IMR-90 (cell line): Measurements from ENCODE around the gene CEACAM7. TPM values are rescaled to one million over a fixed set of nuclear protein-coding genes. Genes with fewer than 3 reads are reported as not detected.

ENCODE experiments used
- ATAC-seq: fragments of 200-7000 bp; cut with Tn5 transposase; 2 replicates; pipeline ENCODE4 v1.9.1; 2020; ENCODE audit warnings: low read depth, mild to moderate bottlenecking, moderate library complexity
- BruUV-seq: library from RNA; stranded (reverse); fragments of 400-500 nt; replicated peaks from 2 replicates; lab custom pipeline; 2021; lab: Mats Ljungman, UMichigan
- CTCF ChIA-PET: fragments of 300-600 bp; formaldehyde crosslinking; extraction: SDS; loops from one replicate; lab custom pipeline; 2021; ENCODE audit warnings: antibody characterized with exemption; lab: Yijun Ruan, JAX
- POLR2A ChIA-PET: fragments of 300-600 bp; sonication (Branson Sonifier 250); formaldehyde crosslinking; loops from one replicate; lab custom pipeline; 2022; ENCODE audit warnings: antibody characterized with exemption; ENCODE audit not compliant: unreplicated experiment; lab: Charles Lee
- DNase-seq: peaks from one replicate; pipeline ENCODE4 v3.0.0; 2013
- H2AFZ ChIP-seq: replicated peaks from 2 replicates; pipeline ENCODE3; 2013; ENCODE audit warnings: low read length, mild to moderate bottlenecking; ENCODE audit not compliant: poor library complexity
- H2AK5ac ChIP-seq: 2 replicates; pipeline ENCODE4 v1.6.1; 2013; ENCODE audit warnings: low read depth, low read length, inconsistent platforms
- H2AK9ac ChIP-seq: replicated peaks from 2 replicates; pipeline ENCODE3; 2013; ENCODE audit warnings: mild to moderate bottlenecking, low read depth, low read length, moderate library complexity; ENCODE audit not compliant: poor library complexity
- H2BK120ac ChIP-seq: 2 replicates; pipeline ENCODE4 v1.6.1; 2013; ENCODE audit warnings: low read depth, low read length, inconsistent platforms
- H2BK15ac ChIP-seq: 3 replicates; pipeline ENCODE4 v1.6.1; 2013; ENCODE audit warnings: low read depth, low read length, inconsistent platforms
- H2BK20ac ChIP-seq: 2 replicates; pipeline ENCODE4 v1.6.1; 2013; ENCODE audit warnings: low read depth, mild to moderate bottlenecking, inconsistent platforms, low read length, moderate library complexity
- H2BK5ac ChIP-seq: 2 replicates; pipeline ENCODE4 v1.6.1; 2013; ENCODE audit warnings: mild to moderate bottlenecking, low read depth, low read length, inconsistent platforms; ENCODE audit not compliant: poor library complexity, severe bottlenecking
- H3K14ac ChIP-seq: replicated peaks from 2 replicates; pipeline ENCODE4 v1.6.1; 2013; ENCODE audit warnings: low read depth, low read length, inconsistent platforms
- H3K18ac ChIP-seq: 2 replicates; pipeline ENCODE4 v1.6.1; 2013; ENCODE audit warnings: low read depth, low read length, control low read depth
- H3K23ac ChIP-seq: 2 replicates; pipeline ENCODE4 v1.6.1; 2013; ENCODE audit warnings: low read depth, low read length, inconsistent platforms
- H3K27ac ChIP-seq: 2 replicates; pipeline ENCODE4 v1.5.1; 2013; ENCODE audit warnings: mild to moderate bottlenecking, control low read depth, low read length; ENCODE audit not compliant: insufficient read depth
- H3K27me3 ChIP-seq: 2 replicates; pipeline ENCODE4 v1.6.1; 2013; ENCODE audit warnings: low read length; ENCODE audit not compliant: control insufficient read depth, insufficient read depth
- H3K36me3 ChIP-seq: 2 replicates; pipeline ENCODE4 v1.6.1; 2013; ENCODE audit warnings: low read length, mixed read lengths; ENCODE audit not compliant: control insufficient read depth, insufficient read depth
- H3K4ac ChIP-seq: 2 replicates; pipeline ENCODE4 v1.6.1; 2013; ENCODE audit warnings: low read depth, low read length, inconsistent platforms
- H3K4me1 ChIP-seq: 2 replicates; pipeline ENCODE4 v1.6.1; 2013; ENCODE audit warnings: low read length, mixed read lengths; ENCODE audit not compliant: control insufficient read depth, insufficient read depth
- H3K4me2 ChIP-seq: 2 replicates; pipeline ENCODE4 v1.6.1; 2013; ENCODE audit warnings: low read depth, mild to moderate bottlenecking, control low read depth, low read length, moderate library complexity
- H3K4me3 ChIP-seq: 2 replicates; pipeline ENCODE4 v1.5.1; 2013; ENCODE audit warnings: low read depth, mild to moderate bottlenecking, control low read depth, low read length, moderate library complexity; ENCODE audit not compliant: insufficient read depth
- H3K56ac ChIP-seq: 2 replicates; pipeline ENCODE4 v1.6.1; 2013; ENCODE audit warnings: low read length, inconsistent platforms; ENCODE audit not compliant: insufficient read depth; ENCODE audit errors: extremely low read depth
- H3K79me1 ChIP-seq, 2 experiments: 2 replicates each; pipeline ENCODE4 v1.6.1; 2013; ENCODE audit warnings: low read length in 2 of 2, inconsistent platforms in 1 of 2, low read depth in 1 of 2
- H3K9ac ChIP-seq: 2 replicates; pipeline ENCODE4 v1.6.1; 2013; ENCODE audit warnings: low read depth, low read length, control low read depth
- H3K9me1 ChIP-seq: 2 replicates; pipeline ENCODE4 v1.6.1; 2013; ENCODE audit warnings: low read length, inconsistent platforms; ENCODE audit not compliant: insufficient read depth
- H3K9me3 ChIP-seq: 2 replicates; pipeline ENCODE4 v1.6.1; 2013; ENCODE audit warnings: low read length; ENCODE audit not compliant: control insufficient read depth, insufficient read depth
- H4K20me1 ChIP-seq: 2 replicates; pipeline ENCODE4 v1.6.1; 2013; ENCODE audit warnings: low read length, inconsistent platforms; ENCODE audit not compliant: insufficient read depth
- H4K5ac ChIP-seq: 2 replicates; pipeline ENCODE4 v1.6.1; 2013; ENCODE audit warnings: mild to moderate bottlenecking, low read depth, low read length, control low read depth
- H4K8ac ChIP-seq, 2 experiments: 2 replicates each; pipeline ENCODE4 v1.6.1; 2013; ENCODE audit warnings: low read depth in 2 of 2, low read length in 2 of 2, control low read depth in 1 of 2, inconsistent platforms in 1 of 2
- H4K91ac ChIP-seq: 2 replicates; pipeline ENCODE4 v1.6.1; 2013; ENCODE audit warnings: low read depth, low read length, inconsistent platforms; ENCODE audit not compliant: insufficient read depth
- BHLHE40 ChIP-seq: fragments of 150-350 bp; IDR thresholded peaks from 2 replicates; pipeline ENCODE4 v1.6.1; 2016; ENCODE audit warnings: mild to moderate bottlenecking, low read depth, low read length
- CEBPB ChIP-seq: IDR thresholded peaks from 2 replicates; pipeline ENCODE4 v1.6.1; 2012; ENCODE audit warnings: low read depth, low read length, improper control_type of control experiment
- CHD1 ChIP-seq: IDR thresholded peaks from 2 replicates; pipeline ENCODE4 v1.6.1; 2012; ENCODE audit warnings: low read depth, low read length, improper control_type of control experiment
- CTCF ChIP-seq: conservative IDR thresholded peaks from 2 replicates; pipeline ENCODE4 v1.5.1; 2012; ENCODE audit warnings: mild to moderate bottlenecking, low read depth, low read length, improper control_type of control experiment
- ELK1 ChIP-seq: fragments of 150-350 bp; IDR thresholded peaks from 2 replicates; pipeline ENCODE4 v1.6.1; 2016; ENCODE audit warnings: low read depth, mild to moderate bottlenecking, low read length, moderate library complexity, borderline replicate concordance
- FOS ChIP-seq: fragments of 150-350 bp; IDR thresholded peaks from 2 replicates; pipeline ENCODE4 v1.6.1; 2016; ENCODE audit warnings: low read depth, low read length
- MAFK ChIP-seq: IDR thresholded peaks from 2 replicates; pipeline ENCODE4 v1.6.1; 2012; ENCODE audit warnings: low read depth, low read length, improper control_type of control experiment
- MAZ ChIP-seq: IDR thresholded peaks from 2 replicates; pipeline ENCODE4 v1.6.1; 2012; ENCODE audit warnings: low read depth, mild to moderate bottlenecking, low read length, improper control_type of control experiment, moderate library complexity, borderline replicate concordance
- MXI1 ChIP-seq: IDR thresholded peaks from 2 replicates; pipeline ENCODE4 v1.6.1; 2012; ENCODE audit warnings: low read depth, mild to moderate bottlenecking, low read length, moderate library complexity, borderline replicate concordance
- NFE2L2 ChIP-seq: fragments of 150-350 bp; IDR thresholded peaks from 2 replicates; pipeline ENCODE4 v1.6.1; 2016; ENCODE audit warnings: low read depth, mild to moderate bottlenecking, low read length
- POLR2A ChIP-seq: IDR thresholded peaks from 2 replicates; pipeline ENCODE4 v1.6.1; 2012; ENCODE audit warnings: mild to moderate bottlenecking, low read depth, low read length
- RAD21 ChIP-seq: IDR thresholded peaks from 2 replicates; pipeline ENCODE4 v1.6.1; 2012; ENCODE audit warnings: low read length, improper control_type of control experiment
- RCOR1 ChIP-seq: IDR thresholded peaks from 2 replicates; pipeline ENCODE4 v1.6.1; 2012; ENCODE audit warnings: mild to moderate bottlenecking, low read length, improper control_type of control experiment; ENCODE audit not compliant: insufficient replicate concordance
- RFX5 ChIP-seq: IDR thresholded peaks from 2 replicates; pipeline ENCODE4 v1.8.0; 2012; ENCODE audit warnings: low read depth, mild to moderate bottlenecking, low read length, moderate library complexity
- SMC3 ChIP-seq: fragments of 150-350 bp; IDR thresholded peaks from 2 replicates; pipeline ENCODE4 v1.6.1; 2016; ENCODE audit warnings: low read depth, mild to moderate bottlenecking, antibody characterized with exemption, low read length, moderate library complexity
- USF2 ChIP-seq: fragments of 150-350 bp; IDR thresholded peaks from 2 replicates; pipeline ENCODE4 v1.6.1; 2017; ENCODE audit warnings: mild to moderate bottlenecking, antibody characterized with exemption, low read length, low read depth
- dilution Hi-C: fragments of 300-500 bp; cut with HindIII; formaldehyde crosslinking; loops from one replicate; pipeline ENCODE4 v1.14.3; 2018; ENCODE audit warnings: low sequenced_read_pairs; ENCODE audit not compliant: unreplicated experiment
- in situ Hi-C: fragments of 300-500 bp; cut with MboI; formaldehyde crosslinking; loops from 3 replicates; pipeline ENCODE4 v1.14.3; 2019; ENCODE audit warnings: low sequenced_read_pairs, inconsistent platforms, mixed read lengths
- intact Hi-C: fragments of 100-400 bp; cut with micrococcal nuclease; formaldehyde crosslinking; loops from 2 replicates; pipeline ENCODE4 v1.10.0; 2022
- polyA plus RNA-seq, 3 experiments: library from polyadenylated mRNA; depleted of rRNA; stranded (reverse); fragments of >200 nt; gene quantifications; 2 replicates each; pipeline ENCODE4 v1.2.3, GENCODE V29; 2012; ENCODE audit warnings: low replicate concordance in 1 of 3
- total RNA-seq: library from RNA; depleted of rRNA; stranded (reverse); fragments of >200 nt; gene quantifications from 2 replicates; pipeline ENCODE4 v1.2.3, GENCODE V29; 2012

Gene CEACAM7
- total and polyA plus RNA-seq, 2 of the 4 experiments (the other 2 are of a cell fraction): not detected

GRCh38 chr19:41670755-41671154 lies 17.3 kb downstream of the CEACAM7 start:
- no peaks in the 10 kb centered on the region for H3K27me3 ChIP-seq
- no peak overlapping the region for H3K4me3 ChIP-seq
- no peaks in the 10 kb centered on the region for H3K36me3 ChIP-seq
- H3K79me1 ChIP-seq: no peaks in the 10 kb centered on the region
- no peak overlapping the region for H2BK120ac ChIP-seq
- no TSS peak for BruUV-seq
- H2AFZ ChIP-seq: no peak overlapping the region
- H3K9me1 ChIP-seq: no peaks in the 10 kb centered on the region
- H4K20me1 ChIP-seq: no peaks in the 10 kb centered on the region
- no peak overlapping the region for H2AK9ac ChIP-seq
- TF ChIP-seq MAFK: no peak
- no peak for TF ChIP-seq USF2
- TF ChIP-seq RAD21: no peak
- TF ChIP-seq SMC3: no peak
- TF ChIP-seq FOS: no peak
- no peak for TF ChIP-seq CEBPB
- no peak for TF ChIP-seq RCOR1
- TF ChIP-seq CTCF: no peak
- TF ChIP-seq ELK1: no peak
- no peak for TF ChIP-seq BHLHE40
- no peak for TF ChIP-seq CHD1
- TF ChIP-seq MAZ: no peak
- no peak for TF ChIP-seq NFE2L2
- no peak for TF ChIP-seq MXI1
- no peak for TF ChIP-seq RFX5
- TF ChIP-seq POLR2A: no peak
- POLR2A ChIA-PET: no interaction called here
- H3K14ac ChIP-seq: no peak overlapping the region
- no peak overlapping the region for H3K4me2 ChIP-seq
- H3K27ac ChIP-seq: no peak overlapping the region
- H3K9ac ChIP-seq: no peak overlapping the region
- no peak overlapping the region for H3K4ac ChIP-seq
- in situ Hi-C loops: no loop called here
- intact Hi-C loops: no loop called here
- CTCF ChIA-PET: no interaction called here
- H2BK20ac ChIP-seq: no peak overlapping the region
- H4K8ac ChIP-seq: no peak overlapping the region
- H4K91ac ChIP-seq: no peak overlapping the region
- H3K23ac ChIP-seq: no peak overlapping the region
- no peak overlapping the region for H2AK5ac ChIP-seq
- no peak for ATAC-seq
- no peak overlapping the region for H3K18ac ChIP-seq
- no peak overlapping the region for H3K56ac ChIP-seq
- DNase-seq: no peak
- dilution Hi-C loops: no loop called here
- no peak overlapping the region for H4K5ac ChIP-seq
- no peak overlapping the region for H2BK15ac ChIP-seq
- no peak overlapping the region for H2BK5ac ChIP-seq
- H3K4me1 ChIP-seq: no peaks in the 10 kb centered on the region
- H3K9me3 ChIP-seq: peaks cover 6% of the 10 kb centered on the region
